Uterus (tissue), 2 donors: ENCODE results near the gene RIOK1.

Experiments
- CTCF ChIP-seq, 4 experiments: fragments of 200-600 bp in 2 of 4; fragments of 450-650 bp in 2 of 4; sonication (generic) in 2 of 4; IDR thresholded peaks; one replicate each; pipeline ENCODE4 v1.5.1; 2016 to 2019; ENCODE audit warnings: antibody characterized with exemption in 4 of 4, mild to moderate bottlenecking in 2 of 4, moderate library complexity in 1 of 4
- POLR2A ChIP-seq, 2 donors: fragments of 450-650 bp; IDR thresholded peaks; one replicate each; pipeline ENCODE4 v1.6.1; 2016; ENCODE audit warnings: antibody characterized with exemption in 2 of 2, mild to moderate bottlenecking in 1 of 2, moderate library complexity in 1 of 2

GRCh38 chr6:7419065-7419464 is 29.5 kb downstream of the RIOK1 start:
- TF ChIP-seq POLR2A (IDR thresholded peaks at IDR 0.05), result no peak
- no peak for TF ChIP-seq CTCF (IDR thresholded peaks at IDR 0.05)
